ENCODE results near the gene NR3C2. TPM values are rescaled to one million over a fixed set of nuclear protein-coding genes. Genes with fewer than 3 reads are reported as not detected.

NR3C2 gene
- total and polyA plus RNA-seq, 4 donors: 2.8 to 43.9 (median 11.5) TPM

DNA sequence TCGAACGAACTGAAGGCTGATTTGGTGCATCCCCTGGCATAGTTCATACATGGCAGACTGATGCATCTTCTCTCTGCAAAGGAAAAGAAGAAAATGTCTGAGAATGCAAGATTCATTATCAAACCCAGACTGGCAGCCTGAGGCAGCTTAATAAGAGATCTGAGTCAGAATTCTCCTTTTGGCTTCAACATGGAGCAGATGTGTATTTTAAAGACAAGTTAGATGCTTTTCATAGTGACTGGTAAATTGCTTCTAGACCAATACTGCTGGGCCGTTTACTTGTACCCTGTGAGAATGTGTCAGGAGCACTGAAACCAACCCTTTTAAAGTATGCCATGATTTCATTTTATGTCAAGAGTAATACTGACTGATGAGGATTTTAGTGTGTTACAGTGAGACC is 322.0 kb downstream of the NR3C2 start:
- peaks cover 0 to 12% (median 2%) of the 10 kb centered on the region in 4 donors for H3K36me3 ChIP-seq (ENCODE audit: control insufficient read depth in 4 of 4, insufficient read depth in 4 of 4, low read length in 4 of 4)
- H3K27ac ChIP-seq (ENCODE audit: low read depth in 1 of 2, low read length in 1 of 2): no peak overlapping the region
- no peak for DNase-seq
- no peak for ATAC-seq (ENCODE audit: insufficient read depth, low FRiP score)
- peaks cover 0 to 9% (median 2%) of the 10 kb centered on the region in 5 donors for H3K4me1 ChIP-seq (ENCODE audit: control insufficient read depth in 5 of 5, insufficient read depth in 5 of 5, low read length in 5 of 5)
- no peak overlapping the region for H3K9ac ChIP-seq (ENCODE audit: insufficient read depth in 1 of 2, low read length in 2 of 2)
- no peaks in the 10 kb centered on the region for H3K27me3 ChIP-seq (ENCODE audit: control insufficient read depth in 3 of 3, insufficient read depth in 3 of 3, low read length in 2 of 3)
- no peak overlapping the region for H3K4me3 ChIP-seq
- TF ChIP-seq, protein P1, sequence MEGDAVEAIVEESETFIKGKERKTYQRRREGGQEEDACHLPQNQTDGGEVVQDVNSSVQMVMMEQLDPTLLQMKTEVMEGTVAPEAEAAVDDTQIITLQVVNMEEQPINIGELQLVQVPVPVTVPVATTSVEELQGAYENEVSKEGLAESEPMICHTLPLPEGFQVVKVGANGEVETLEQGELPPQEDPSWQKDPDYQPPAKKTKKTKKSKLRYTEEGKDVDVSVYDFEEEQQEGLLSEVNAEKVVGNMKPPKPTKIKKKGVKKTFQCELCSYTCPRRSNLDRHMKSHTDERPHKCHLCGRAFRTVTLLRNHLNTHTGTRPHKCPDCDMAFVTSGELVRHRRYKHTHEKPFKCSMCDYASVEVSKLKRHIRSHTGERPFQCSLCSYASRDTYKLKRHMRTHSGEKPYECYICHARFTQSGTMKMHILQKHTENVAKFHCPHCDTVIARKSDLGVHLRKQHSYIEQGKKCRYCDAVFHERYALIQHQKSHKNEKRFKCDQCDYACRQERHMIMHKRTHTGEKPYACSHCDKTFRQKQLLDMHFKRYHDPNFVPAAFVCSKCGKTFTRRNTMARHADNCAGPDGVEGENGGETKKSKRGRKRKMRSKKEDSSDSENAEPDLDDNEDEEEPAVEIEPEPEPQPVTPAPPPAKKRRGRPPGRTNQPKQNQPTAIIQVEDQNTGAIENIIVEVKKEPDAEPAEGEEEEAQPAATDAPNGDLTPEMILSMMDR (IDR thresholded peaks at IDR 0.05; ENCODE audit: control extremely low read depth, extremely low read depth): no peak
- 91 to 92% methylated on average over 3 of the region's 3 CpGs for WGBS, 2 donors
- H3K9me3 ChIP-seq (ENCODE audit: control insufficient read depth in 4 of 4, insufficient read depth in 3 of 4, low read length in 3 of 4): peaks cover 0 to 9% (median 2%) of the 10 kb centered on the region in 4 donors

DNA sequence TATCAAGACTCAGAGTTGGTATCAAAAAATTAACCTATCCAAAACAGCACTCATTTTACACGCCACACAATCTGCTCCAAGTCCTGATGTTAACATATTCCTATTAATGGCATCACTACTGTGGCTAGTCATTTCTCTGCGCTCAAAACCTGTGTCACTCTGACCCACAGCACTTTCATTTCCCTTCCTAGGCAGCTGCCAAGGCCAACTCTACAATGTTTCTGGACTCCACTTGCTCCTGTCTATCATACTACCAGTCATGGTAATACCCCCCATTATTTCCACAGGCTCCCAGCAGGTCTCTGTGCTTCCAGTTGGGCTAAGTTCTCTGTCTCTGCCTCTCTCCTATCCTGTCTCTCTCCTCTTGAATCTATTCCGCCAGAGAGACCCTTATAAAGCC is 323.6 kb downstream of the NR3C2 start:
- no peak overlapping the region for H3K4me3 ChIP-seq
- no peaks in the 10 kb centered on the region for H3K27me3 ChIP-seq (ENCODE audit: control insufficient read depth in 3 of 3, insufficient read depth in 3 of 3, low read length in 2 of 3)
- peaks cover 0 to 5% (median 2%) of the 10 kb centered on the region in 4 donors for H3K9me3 ChIP-seq (ENCODE audit: control insufficient read depth in 4 of 4, insufficient read depth in 3 of 4, low read length in 3 of 4)
- DNase-seq: no peak
- 73 to 86% methylated on average over 3 of the region's 3 CpGs for WGBS, 2 donors
- ATAC-seq (ENCODE audit: insufficient read depth, low FRiP score): no peak
- H3K36me3 ChIP-seq (ENCODE audit: control insufficient read depth in 4 of 4, insufficient read depth in 4 of 4, low read length in 4 of 4): peaks cover 0 to 14% (median 5%) of the 10 kb centered on the region in 4 donors
- no peak overlapping the region for H3K27ac ChIP-seq (ENCODE audit: low read depth in 1 of 2, low read length in 1 of 2)
- H3K4me1 ChIP-seq (ENCODE audit: control insufficient read depth in 5 of 5, insufficient read depth in 5 of 5, low read length in 5 of 5): peaks cover 0 to 9% (median 2%) of the 10 kb centered on the region in 5 donors
- TF ChIP-seq, protein P1 (IDR thresholded peaks at IDR 0.05; ENCODE audit: control extremely low read depth, extremely low read depth): no peak
- H3K9ac ChIP-seq (ENCODE audit: insufficient read depth in 1 of 2, low read length in 2 of 2): no peak overlapping the region

DNA sequence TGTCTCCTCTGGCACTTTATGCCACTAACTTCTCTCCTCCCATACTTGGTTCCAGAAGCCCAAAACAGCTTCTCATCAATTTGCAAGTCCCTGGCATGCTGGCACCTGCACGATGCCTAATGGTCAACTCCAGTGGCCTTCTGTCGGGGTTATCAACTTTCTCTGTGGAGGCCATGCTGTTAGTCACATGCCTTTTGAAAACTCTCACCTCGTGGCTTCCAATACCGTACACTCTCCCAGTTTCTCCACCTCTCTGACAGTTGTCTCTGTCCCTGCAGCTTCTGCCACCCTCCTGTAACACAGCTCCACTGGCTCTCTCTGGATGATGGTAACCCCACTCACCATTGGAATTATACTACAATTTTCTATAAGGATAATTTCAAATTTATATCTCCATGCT is 324.0 kb downstream of the NR3C2 start:
- Histone ChIP-seq H3K27ac (ENCODE audit: low read depth in 1 of 2, low read length in 1 of 2) (no peak overlapping the region), H3K9me3 (ENCODE audit: control insufficient read depth in 4 of 4, insufficient read depth in 3 of 4, low read length in 3 of 4) (peaks cover 0 to 2% (median under 1%) of the 10 kb centered on the region in 4 donors), H3K27me3 (ENCODE audit: control insufficient read depth in 3 of 3, insufficient read depth in 3 of 3, low read length in 2 of 3) (no peaks in the 10 kb centered on the region), H3K4me1 (ENCODE audit: control insufficient read depth in 5 of 5, insufficient read depth in 5 of 5, low read length in 5 of 5) (peaks cover 0 to 9% (median 2%) of the 10 kb centered on the region in 5 donors), H3K4me3 (no peak overlapping the region), H3K9ac (ENCODE audit: insufficient read depth in 1 of 2, low read length in 2 of 2) (no peak overlapping the region), H3K36me3 (ENCODE audit: control insufficient read depth in 4 of 4, insufficient read depth in 4 of 4, low read length in 4 of 4) (peaks cover 0 to 18% (median 5%) of the 10 kb centered on the region in 4 donors)
- ATAC-seq (ENCODE audit: insufficient read depth, low FRiP score) (no peak), DNase-seq (no peak)
- WGBS, 2 donors: 94% methylated on average over 4 of the region's 4 CpGs
- TF ChIP-seq, protein P1 (IDR thresholded peaks at IDR 0.05; ENCODE audit: control extremely low read depth, extremely low read depth): no peak

DNA sequence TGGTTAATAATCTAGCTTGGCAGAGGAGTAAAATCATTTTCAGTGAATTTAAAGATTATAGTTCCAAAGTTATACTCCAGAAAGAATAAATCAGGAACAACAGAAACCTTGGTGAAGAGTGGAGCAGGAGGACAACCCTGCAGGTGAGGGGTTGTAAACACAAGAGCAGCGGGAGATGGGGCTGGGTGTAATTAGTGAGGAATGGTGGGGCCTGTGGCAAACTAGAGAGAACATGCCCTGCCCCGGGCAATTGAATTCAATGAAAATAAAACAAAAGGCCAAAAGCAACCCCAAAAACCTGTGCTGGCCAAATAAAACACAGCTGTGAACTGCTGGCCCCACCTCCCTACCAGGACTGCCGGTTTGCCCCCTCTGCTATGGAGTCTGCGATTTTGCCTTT is 325.2 kb downstream of the NR3C2 start:
- no peak for ATAC-seq (ENCODE audit: insufficient read depth, low FRiP score)

More for the DNA sequence above, 325.2 kb downstream of the NR3C2 start:
- TF ChIP-seq, protein P1 (IDR thresholded peaks at IDR 0.05; ENCODE audit: control extremely low read depth, extremely low read depth): no peak
- Histone ChIP-seq H3K9ac (ENCODE audit: insufficient read depth in 1 of 2, low read length in 2 of 2) (no peak overlapping the region), H3K9me3 (ENCODE audit: control insufficient read depth in 4 of 4, insufficient read depth in 3 of 4, low read length in 3 of 4) (no peaks in the 10 kb centered on the region), H3K4me3 (no peak overlapping the region), H3K27me3 (ENCODE audit: control insufficient read depth in 3 of 3, insufficient read depth in 3 of 3, low read length in 2 of 3) (no peaks in the 10 kb centered on the region), H3K27ac (ENCODE audit: low read depth in 1 of 2, low read length in 1 of 2) (no peak overlapping the region), H3K36me3 (ENCODE audit: control insufficient read depth in 4 of 4, insufficient read depth in 4 of 4, low read length in 4 of 4) (peaks cover 0 to 22% (median 5%) of the 10 kb centered on the region in 4 donors), H3K4me1 (ENCODE audit: control insufficient read depth in 5 of 5, insufficient read depth in 5 of 5, low read length in 5 of 5) (peaks cover 0 to 9% (median 2%) of the 10 kb centered on the region in 5 donors)
- 94 to 98% methylated on average over 4 of the region's 4 CpGs for WGBS, 2 donors
- no peak for DNase-seq

Data from lung (tissue), 12 donors.